ENCODE results near the gene MAGED2. TPM values are rescaled to one million over a fixed set of nuclear protein-coding genes. Genes with fewer than 3 reads are reported as not detected.
"Not testable (repeated sequence)": the region's sequence is repeated elsewhere in the genome, so short reads cannot be mapped to it uniquely, and the experiment has no call there.

The MAGED2 gene
- total RNA-seq, 1 experiment from 2014 or later, result 136 TPM

GRCh38 chrX:54826598-54826997 is 19.1 kb downstream of the MAGED2 start (continued):
- TF ChIP-seq ZNF121 (CRISPR knock-in tag; IDR thresholded peaks at IDR 0.05), result no peak
- no peak for TF ChIP-seq E2F1 (CRISPR knock-in tag; IDR thresholded peaks at IDR 0.05)
- TF ChIP-seq ATF1 (CRISPR knock-in tag; IDR thresholded peaks at IDR 0.05), result no peak

- ChIA-PET CTCF (interaction anchor here (1.3 kb wide), 1 partner anchor 53 kb away, joined by 3 read pairs; no protein-coding TSS in a partner anchor), POLR2A (no interaction called here)
- peaks cover 15% of the 10 kb centered on the region for H3K4me1 Mint-ChIP-seq
- H3K27ac Mint-ChIP-seq, result no peak overlapping the region
- no peaks in the 10 kb centered on the region for H3K9me3 Mint-ChIP-seq
- no peak for TF ChIP-seq ZNF281 (CRISPR knock-in tag; IDR thresholded peaks at IDR 0.05)
- TF ChIP-seq SMAD3 (CRISPR knock-in tag; IDR thresholded peaks at IDR 0.05; ENCODE audit: borderline replicate concordance), result no peak
- no peak for TF ChIP-seq GABPB1 (CRISPR knock-in tag; IDR thresholded peaks at IDR 0.05)
- no peak for TF ChIP-seq CDX4 (CRISPR knock-in tag; IDR thresholded peaks at IDR 0.05; ENCODE audit: borderline replicate concordance)
- no peak for TF ChIP-seq KAT7 (CRISPR knock-in tag; IDR thresholded peaks at IDR 0.05; ENCODE audit: borderline replicate concordance)
- TF ChIP-seq CBFB (CRISPR knock-in tag; IDR thresholded peaks at IDR 0.05; ENCODE audit: low read depth), result no peak
- no peak for TF ChIP-seq TEAD1 (CRISPR knock-in tag; IDR thresholded peaks at IDR 0.05)
- TF ChIP-seq TP53 (CRISPR knock-in tag; IDR thresholded peaks at IDR 0.05), result no peak
- TF ChIP-seq ESRRA (CRISPR knock-in tag; IDR thresholded peaks at IDR 0.05; ENCODE audit: borderline replicate concordance), result no peak
- no peak for TF ChIP-seq PRDM15 (CRISPR knock-in tag; IDR thresholded peaks at IDR 0.05)
- TF ChIP-seq ATF1 (CRISPR knock-in tag; IDR thresholded peaks at IDR 0.05), result no peak
- TF ChIP-seq NR2C2 (CRISPR knock-in tag; IDR thresholded peaks at IDR 0.05), result no peak
- no peak for TF ChIP-seq IRF2 (CRISPR knock-in tag; IDR thresholded peaks at IDR 0.05; ENCODE audit: borderline replicate concordance, low read depth)
- peaks cover 4% of the 10 kb centered on the region; the same call in 1 of the 2 replicates for H3K27me3 Mint-ChIP-seq (ENCODE audit: low read depth)
- no peak for DNase-seq (ENCODE audit: low spot score)
- H3K36me3 Mint-ChIP-seq, result no peaks in the 10 kb centered on the region
- no peak for ATAC-seq
- no peak overlapping the region for H3K4me3 Mint-ChIP-seq
Measured at GRCh38 chrX:54838583-54838982, 31.0 kb downstream of the MAGED2 start.

GRCh38 chrX:54841184-54841874 is 33.8 kb downstream of the MAGED2 start:
- DNase-seq (ENCODE audit: low spot score) (peak; percentile 15), ATAC-seq (peak; percentile 100)
- Mint-ChIP-seq H3K4me1 (peaks cover 15% of the 10 kb centered on the region), H3K4me3 (peak overlapping the region; percentile 20; the same call in 1 of the 2 replicates), H3K27ac (peak overlapping the region; percentile 96)
- H3K36me3 Mint-ChIP-seq; H3K27me3 Mint-ChIP-seq (ENCODE audit: low read depth); CTCF ChIA-PET; POLR2A ChIA-PET; H3K9me3 Mint-ChIP-seq: not testable (repeated sequence)

Data from WTC11 (cell line).